Inflammatory macrophage treated with lipopolysaccharide for 1 hour (primary cell): ENCODE results near the gene FOXO6.

ENCODE experiments used
- DNase-seq, 2 donors: peaks; one replicate each; pipeline ENCODE4 v3.0.0-alpha.2; 2020 to 2022

The FOXO6 gene

DNA sequence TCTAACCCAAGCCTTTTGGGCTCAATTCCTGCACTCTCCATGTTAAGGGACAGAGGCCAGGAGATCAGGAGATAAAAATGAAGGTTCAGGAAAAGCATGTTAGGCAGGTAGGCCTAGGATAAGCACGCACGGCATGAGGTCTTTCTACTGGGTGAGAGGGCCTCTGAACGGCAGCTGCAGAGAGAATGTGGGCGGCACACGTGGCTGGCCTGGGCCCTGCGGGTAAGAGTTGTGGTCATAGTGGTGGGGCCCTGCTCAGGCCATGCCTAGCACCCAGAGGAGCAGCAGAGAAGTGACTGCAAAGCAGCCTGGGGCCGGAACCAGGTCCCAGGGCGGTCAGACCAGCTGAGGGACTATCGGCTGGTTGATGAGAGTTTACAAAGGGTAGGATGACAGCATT lies 7.5 kb upstream of the FOXO6 start:
- peak in 1 of 2 donors; percentile 9 for DNase-seq

DNA sequence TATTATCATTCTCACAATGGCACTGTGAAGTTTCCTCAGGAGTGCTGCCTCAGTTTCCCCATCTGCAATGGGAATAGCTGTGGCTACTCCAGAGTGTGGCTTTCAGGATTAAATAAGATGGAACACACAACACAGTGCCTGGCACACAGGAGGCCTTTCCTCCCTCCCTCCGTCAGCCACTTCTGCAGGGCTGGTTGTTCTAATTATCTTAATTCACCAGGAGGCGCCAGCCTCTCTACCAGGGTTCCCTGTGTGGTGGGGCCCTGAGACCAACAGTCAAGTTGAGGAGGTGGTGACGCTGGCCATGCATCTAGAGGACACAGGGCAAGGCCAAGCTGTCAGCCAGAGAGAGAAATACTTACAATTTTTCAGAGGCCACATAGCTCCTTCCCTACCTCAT lies 6.3 kb upstream of the FOXO6 start:
- no peak for DNase-seq

DNA sequence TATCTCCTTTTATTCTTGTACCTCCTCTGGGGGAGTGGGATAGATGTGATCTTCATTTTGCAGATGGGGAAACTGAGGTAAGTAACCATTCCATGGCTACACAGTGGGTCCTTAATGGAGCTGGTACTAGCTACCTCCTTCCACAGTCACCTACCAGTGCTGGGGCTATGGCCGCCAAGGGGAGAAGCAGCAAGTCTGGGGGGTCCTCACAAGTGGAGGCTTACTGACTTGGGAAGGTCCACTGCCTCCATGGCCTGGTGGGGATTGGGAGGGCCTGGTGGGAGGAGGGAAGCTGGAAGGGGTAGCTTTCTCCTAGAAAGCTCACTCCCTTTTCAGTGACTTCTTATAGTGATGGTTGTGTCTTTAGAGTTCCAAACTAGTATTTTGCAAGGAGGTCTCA lies 5.9 kb upstream of the FOXO6 start:
- DNase-seq: no peak

DNA sequence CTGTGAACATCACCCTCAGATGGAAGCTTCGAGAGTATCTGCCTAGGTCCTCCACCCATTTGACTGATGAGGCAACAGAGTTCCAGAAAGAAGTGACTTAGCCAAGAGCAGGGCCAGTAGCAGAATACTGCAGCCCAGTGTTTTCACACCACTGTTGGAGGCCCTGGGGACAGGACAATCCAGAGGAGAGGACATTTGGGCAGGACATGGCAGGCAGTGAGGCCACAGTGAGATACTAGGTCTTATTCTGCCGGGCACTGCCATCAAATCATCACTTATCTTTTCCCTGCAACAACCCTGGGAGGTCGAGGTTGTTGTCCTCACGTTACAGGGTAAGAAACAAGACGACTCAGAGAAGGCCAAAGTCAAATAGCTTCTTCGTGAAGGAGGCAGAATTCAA lies 5.5 kb upstream of the FOXO6 start:
- DNase-seq: no peak

DNA sequence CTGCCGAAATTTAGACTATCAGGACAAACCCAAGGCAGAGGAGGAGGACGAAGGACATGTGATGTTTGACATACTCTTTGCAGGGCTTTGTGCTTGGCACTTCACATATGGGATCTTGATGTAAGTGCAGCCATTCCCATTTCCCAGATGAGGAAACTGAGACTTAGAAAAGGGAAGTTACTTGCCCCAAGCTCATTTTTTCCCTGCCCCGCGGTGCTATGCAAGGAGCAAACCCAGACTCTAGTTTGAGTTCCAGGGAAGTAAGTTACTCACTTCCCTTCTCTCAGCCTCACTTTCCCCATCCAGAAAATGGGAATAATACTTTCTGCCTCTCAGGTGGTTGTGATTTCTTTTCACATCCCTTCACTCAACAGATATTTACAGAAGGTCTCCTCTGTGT lies 4.5 kb upstream of the FOXO6 start:
- no peak for DNase-seq

DNA sequence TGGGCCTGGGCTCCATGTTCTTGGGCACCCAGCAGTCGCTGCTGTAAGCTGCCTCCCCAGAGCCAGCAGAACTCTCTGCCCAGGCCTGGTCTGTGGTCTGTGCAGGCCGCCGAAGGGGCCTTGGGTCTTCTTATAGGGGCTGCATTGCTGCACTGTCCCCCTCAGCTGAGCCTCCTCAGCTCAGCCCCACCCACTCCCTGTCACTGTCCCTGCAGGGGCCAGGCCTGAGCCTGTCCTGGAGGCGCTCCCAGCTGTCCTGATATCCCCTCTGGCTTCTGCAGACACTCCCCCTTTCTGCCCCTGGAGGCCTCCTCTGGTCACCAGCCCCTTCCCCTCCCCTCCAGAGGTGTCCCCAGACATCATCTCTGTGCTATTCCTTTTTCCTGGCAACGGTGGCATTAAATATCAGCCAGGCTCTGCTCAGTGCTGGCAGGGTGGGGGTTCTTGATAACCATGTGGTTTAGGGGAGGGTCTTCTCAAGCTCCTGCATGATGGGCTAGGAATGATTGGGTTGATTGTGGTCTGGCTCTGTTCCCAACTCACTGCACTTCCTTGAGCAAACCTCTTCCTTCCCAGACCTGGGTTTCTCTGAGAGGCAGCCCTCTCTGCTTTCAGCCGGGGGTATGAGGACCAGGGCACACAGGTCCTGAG lies 3.7 kb upstream of the FOXO6 start:
- no peak for DNase-seq

DNA sequence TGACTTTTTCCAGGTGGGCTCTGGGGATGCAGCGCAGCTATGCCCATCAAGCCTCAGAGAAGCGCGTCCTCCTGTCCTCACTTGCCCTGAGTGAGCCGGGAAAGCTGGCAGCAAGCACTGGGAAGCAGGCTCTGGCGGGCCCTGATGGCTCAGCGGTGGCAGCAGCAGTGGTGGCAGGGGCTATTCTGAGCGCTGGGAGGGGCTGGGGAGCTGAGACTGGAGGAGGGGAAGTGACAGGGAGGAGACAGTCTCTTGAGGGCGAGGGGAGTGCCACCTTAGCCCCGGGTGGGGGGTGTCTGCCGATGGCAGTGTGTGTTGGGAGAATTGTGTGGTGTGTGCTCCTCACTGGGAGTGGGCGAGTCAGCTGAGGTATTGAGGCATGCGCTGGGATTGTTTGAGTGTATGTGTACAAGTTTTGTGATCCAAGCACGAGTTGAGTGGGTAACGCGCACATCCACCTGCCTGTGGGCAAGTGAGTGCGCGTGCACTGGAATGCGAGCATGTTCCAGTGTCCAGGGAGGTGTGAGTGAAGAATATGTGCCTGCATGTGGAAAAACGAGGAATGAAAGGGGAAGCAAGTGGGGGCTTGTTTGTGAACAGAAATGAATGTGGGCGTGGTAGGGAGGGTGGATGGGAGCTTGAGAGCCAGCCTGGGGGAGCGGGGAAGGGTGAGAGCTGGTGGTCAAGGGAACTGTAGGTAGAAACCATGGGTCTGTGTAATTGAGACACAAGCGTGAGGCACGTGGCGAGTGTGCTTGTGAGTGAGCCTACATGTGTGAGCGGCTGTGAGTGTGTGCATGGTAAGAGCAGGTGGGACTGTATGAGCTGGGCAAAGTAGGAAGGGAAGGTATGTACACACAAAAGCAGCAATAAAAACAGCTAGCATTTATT lies 2.9 kb upstream of the FOXO6 start:
- DNase-seq: no peak

DNA sequence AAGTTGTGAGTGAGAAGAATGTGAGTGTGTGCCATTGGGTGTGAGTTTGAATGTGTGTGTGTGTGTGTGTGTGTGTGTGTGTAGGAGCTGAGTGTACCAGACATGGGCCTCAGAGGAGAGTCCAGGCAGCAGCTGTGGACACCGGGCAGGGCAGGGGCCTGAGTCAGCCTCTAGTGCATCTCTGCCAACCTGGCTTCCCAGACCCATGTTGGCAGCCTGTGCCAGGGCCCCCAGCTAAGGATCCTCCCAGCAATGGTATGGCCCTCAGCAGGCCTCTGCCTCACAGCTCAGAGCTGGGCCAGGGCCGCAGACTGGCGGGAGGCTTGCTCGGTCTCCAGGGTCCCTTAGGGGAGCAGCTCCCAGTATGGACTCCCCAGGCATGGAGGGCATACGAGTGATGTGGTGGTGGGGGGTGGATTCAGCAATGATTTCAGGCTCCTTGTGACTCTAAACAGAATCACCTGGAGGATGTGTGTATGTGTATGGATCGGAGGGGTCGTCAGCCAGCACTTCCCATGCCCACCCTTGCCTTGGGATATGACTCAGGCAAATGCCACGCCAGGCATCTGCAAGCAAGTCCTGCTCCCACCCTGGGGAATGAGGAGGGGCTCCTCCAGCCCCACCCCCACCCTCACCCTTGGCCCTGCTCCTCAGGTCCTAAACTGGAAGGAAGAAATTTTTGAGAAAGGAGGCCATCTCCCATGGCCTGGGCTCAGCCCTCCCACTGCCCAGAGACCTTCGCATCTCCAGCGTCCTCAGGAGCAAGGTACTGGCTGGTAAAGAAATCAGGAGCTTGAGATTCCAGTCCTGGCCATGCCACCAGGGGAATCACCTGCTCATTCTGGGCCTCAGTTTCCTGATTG lies 1.8 kb upstream of the FOXO6 start:
- no peak for DNase-seq

DNA sequence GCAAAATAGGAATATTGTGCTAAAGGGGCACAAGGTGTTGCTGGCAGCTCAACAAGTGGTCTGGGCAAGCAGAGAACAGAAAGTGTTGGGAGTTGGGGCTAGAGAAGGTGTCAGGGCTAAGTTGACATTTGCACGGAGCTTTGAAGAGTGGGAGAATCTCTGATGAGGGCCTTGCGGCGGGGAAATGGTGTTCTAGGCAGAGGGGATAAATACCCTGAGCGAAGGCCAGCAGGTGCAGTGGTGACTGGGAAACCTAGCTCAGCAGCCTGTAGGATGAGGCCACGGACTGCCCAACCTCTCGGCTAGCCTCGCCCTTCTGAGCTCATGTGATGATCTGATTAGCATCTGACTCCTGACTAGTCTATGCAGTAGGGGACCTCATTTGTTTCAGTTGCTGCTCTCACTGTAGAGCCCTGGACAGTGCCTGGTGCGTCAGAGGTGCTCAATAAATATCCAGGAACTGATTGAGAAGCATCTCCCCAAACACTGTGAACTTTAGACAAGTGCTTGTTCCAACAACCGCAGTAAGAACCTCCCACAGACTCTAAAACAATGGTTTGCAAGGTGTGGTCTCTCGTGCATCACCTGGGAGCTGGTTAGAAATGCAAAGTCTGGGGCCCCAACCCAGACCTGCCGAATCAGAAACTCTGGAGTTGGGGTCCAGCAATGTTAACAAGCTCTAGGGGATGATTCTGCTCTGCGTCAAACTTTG lies 1.0 kb upstream of the FOXO6 start:
- no peak for DNase-seq

DNA sequence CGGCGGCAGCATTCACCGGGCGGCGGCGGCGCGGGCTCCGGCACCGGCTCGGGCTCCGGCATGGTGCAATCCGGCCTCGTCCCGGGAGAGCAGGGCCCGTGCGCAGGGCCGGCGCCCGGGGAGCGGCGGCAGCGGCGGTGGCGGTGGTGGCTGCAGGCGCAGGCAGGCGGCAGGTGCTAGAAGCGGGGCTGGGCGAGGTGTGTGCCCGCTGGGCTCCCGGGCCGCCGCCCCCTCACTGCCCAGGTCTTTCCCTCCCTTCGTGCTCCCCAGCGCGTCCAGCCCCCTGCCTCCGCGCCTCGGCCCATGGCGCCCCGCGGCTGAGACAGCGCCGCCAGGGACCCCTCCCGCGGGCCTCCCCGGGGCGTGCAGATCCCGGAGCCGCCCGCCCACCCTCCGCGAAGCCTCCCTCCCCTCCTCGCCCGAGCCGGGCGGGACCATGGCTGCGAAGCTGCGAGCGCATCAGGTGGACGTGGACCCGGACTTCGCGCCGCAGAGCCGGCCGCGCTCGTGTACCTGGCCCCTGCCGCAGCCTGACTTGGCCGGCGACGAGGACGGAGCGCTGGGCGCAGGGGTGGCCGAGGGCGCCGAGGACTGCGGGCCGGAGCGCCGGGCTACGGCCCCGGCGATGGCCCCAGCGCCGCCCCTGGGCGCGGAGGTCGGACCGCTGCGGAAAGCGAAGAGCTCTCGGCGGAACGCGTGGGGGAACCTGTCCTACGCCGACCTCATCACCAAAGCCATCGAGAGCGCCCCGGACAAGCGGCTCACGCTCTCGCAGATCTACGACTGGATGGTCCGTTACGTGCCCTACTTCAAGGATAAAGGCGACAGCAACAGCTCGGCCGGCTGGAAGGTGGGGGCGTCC lies 492 bp downstream of the FOXO6 start:
- DNase-seq: no peak

DNA sequence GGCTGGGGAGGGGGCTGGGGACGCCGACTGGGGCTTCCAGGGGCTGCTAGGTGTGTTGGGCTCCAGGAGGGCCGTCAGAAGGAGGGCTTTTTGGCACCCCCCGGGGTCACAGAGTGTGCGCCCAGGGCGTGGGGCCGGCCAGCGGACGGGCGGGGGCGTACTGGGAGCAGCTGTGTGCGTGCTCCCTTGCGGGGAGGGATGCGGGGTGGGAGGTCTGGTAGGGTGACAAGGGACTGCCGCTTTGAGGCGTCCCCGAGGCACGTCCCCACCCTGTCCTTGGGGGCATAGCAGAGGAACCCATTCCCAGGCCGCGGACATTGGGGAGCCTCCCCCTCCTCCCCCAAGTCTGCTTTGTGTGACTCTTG lies 1.1 kb downstream of the FOXO6 start:
- DNase-seq: no peak

DNA sequence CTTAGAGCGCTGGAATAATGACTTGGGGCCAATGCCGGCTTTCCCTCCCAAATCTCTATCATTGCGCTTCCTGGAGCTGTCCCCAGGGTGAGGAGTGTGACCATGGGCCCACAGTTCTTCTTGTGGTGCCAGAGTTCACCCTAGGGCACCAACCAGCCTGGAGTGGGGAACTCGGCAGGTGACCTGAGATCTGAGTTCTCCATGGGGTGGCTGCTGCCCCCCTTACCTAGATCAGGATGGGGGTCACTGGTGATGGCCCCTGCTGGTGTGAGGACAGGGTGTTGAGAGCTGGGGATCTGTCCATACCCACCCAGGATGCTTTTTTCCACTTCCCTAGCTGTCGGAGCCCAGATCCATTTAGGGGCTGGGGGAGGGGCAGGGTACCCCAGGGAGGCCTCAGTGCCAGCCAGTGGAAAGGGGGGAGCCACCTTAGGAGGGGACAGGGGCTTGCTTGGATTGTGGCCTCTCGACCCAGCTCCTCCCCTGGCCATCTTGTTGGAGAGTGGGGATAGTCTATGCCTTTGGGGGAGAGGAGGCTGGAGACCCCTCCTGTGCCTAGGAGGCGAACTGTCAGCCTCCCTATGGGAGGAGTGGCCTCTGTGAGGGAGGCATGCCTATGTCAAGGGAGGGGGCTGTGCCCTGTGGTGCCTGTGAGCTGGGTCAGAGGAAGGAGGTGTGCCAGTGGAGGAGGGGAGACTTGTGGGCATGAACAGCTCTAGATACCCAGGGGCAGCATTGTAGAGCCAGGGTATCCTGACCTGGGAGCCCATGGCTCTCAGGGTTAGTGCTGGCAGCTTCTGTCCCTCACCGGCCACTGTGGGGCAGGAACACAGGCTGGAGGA lies 1.7 kb downstream of the FOXO6 start:
- no peak for DNase-seq

DNA sequence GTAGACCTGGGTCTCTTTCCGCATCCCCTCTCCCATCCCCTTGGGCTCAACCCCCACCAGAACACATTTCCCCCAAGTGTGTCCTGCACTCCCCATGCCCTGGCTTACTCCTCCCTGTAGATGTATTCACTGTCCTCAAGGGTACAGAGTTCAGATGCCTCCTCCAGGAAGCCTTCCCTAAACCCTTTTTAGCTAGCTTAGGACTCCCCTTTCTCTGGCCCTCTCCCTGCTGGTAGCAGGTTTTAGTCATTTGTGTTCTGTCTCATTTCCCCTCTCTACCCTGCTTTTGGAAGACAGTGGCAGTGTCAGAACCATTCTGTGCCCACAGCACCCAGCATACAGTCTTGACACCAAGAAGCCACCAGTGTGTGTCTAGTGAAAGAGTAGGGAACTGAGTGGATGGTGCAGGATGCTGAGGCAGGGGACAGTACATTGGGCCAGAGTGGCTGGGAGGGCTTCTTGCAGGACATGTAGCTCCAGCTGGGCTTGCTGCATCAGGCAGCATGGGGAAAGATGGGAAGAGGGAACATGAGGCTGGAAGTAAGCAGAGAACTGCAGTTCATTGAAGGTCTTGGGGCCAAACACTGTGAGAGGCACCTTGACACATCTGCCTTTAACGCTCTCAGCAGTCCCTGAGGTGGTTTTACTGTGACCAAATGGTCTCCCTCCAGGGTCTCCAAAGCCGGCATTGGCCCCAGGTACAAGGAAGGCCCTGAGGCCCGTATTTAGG lies 2.5 kb downstream of the FOXO6 start:
- DNase-seq: no peak

DNA sequence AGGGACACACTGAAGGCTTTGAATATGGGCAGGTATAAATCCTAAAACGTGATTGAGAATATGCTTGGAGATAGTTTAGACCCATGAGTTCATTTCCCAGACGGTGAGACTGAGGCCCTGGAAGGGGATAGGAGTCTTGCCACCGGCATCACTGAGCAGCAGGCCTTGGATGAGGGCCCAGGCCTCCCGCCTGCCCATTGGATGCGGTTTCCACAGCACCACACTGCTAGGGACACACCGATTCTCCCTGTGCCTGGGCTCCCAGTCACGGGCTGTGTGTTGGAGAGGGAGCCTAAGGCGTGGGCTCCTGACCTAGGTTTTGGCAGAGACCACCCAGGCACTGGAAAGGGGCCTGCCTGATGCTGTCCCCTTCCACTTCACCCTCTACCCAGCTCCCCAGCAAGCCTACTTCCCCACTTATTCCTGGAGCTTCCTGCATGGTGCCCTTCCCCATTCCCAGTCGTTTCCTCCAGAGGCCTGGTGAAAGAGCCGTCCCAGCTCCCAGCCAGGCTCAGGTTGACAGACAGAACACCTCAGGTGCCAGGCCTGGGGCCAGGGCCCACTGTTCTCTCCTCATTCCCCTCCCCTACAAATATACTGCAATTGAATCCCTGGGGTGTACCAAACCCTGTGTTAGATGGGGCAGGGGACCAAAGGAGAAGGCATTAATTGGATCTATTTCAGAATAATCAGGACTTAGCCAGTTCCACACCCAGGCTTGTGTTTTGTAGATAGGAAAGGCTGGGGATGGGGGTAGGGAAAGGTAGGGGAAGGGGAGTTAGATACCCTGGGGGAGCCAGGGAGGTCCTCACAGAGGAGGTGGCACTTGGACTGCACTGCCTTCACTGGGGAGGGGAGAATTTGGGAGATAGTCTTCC lies 3.4 kb downstream of the FOXO6 start:
- no peak for DNase-seq

DNA sequence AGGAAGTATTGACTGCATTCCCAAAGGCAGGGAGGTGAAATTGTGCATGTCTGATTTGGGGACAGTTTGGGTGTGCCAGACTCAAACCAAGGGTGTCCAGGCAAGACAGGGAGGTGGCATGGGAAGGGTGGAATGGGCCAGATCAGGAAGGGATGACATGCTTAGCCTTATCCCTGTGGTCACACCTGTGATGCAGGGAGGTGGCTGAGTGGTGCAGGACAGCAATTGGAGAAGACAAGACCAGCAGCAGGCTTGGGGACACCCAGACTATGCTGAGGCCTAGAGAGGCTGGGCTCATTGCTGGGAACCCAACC lies 4.0 kb downstream of the FOXO6 start:
- no peak for DNase-seq

DNA sequence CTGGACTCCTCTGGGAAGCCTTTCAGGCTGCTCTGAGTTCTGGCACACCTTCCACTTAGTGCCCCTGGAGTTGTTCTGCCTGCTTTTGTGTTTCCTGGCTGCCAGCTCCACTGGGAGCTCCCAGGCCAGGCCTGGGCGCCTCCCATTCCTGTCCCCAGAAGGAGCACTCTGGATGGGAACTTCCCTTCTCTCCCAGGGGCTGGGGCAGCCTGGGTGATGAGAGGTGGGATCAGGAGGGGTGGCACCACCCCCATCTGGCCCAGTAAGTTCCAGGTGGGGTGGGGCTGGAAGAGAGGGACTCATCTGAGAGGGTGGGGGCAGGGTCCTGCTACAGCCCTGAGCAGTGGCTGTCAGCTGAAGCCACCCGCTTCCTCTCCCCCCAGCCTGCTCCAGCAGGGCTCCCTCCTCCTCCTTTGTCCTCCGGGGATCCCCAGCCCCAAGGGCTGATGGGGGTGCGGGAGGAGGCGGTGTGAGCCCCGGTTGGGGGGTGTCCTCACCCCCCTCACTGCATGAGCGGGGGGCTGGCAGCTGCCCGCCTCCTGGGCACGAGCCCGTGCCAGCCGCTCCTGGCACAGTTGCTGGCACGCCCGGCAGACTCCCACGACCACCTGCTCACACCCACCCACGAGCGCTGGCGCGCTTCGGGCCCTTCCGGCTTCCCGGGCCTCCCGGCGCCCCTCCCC lies 4.7 kb downstream of the FOXO6 start:
- no peak for DNase-seq

DNA sequence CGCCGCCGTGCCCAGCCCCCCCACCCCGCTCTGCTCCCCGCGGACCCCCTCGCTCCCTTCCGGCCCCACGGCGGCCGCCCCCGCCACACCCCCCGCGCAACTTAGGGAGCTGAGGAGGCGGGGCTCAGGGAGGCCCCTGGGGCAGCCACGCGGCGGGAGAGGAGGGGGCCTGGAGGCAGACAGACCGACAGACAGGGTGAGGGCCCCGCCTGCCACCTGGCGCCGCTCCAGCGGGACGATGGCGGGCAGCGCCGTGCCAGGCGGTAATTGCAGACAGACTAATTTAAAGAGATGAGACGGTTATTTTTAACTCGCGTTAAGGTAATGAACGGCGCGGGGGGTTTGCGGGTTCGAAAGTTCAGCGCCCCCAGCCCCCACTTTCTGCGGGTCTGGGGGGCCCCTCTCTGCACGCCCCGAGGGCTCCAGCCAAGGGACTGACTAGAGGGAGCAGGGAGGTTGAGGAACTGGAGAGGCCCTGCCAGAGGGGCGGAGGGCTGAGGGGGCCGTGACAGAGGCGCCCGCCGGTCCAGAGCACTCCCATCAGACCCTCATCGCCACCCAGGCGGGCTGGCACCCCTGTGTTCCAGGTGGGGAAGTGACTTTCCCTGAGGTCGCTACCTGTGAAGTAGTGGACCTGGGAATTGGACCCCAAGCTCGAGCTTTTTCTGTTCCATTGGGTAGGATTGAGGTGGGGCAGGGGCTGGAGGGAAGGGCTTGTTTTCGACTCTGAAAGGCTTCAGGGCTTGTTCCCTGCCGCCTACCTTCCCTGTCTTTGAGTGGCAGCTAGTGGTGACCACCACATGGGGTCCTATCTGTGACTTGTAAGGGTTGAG lies 5.4 kb downstream of the FOXO6 start:
- no peak for DNase-seq

DNA sequence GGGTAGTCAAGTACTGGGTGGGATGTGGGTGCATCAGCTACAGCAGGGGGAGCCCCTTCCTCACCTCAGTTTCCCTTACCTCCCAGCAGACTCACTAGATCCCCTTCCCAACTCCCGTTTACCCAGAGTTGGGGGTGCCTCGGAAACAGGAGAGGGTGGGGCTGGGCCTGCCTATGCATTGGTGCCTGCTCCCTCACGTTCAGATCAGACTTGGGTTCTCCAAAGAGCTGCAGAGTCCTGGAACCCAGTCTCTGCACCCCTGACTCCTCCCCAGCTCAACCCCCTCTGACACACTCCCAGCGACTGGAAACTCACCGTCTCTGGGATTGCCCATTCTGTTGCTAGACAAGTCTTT lies 6.0 kb downstream of the FOXO6 start:
- DNase-seq: no peak
